ENCODE results near the gene PPP3CA. TPM values are rescaled to one million over a fixed set of nuclear protein-coding genes. Genes with fewer than 3 reads are reported as not detected.
"Not testable (repeated sequence)": the region's sequence is repeated elsewhere in the genome, so short reads cannot be mapped to it uniquely, and the experiment has no call there.

The PPP3CA gene
- total RNA-seq, 1 experiment from 2014 or later: 33.8 TPM

- no peak overlapping the region for H3K4me3 ChIP-seq (ENCODE audit: low read depth, low read length)
- Mint-ChIP-seq H3K9me3 (ENCODE audit: unreplicated experiment) (no peaks in the 10 kb centered on the region), H3K36me3 (ENCODE audit: insufficient read depth, unreplicated experiment) (no peaks in the 10 kb centered on the region), H3K27me3 (ENCODE audit: insufficient read depth, unreplicated experiment) (no peaks in the 10 kb centered on the region), H3K4me1 (ENCODE audit: low read depth, unreplicated experiment) (peaks cover 4% of the 10 kb centered on the region), H3K4me3 (ENCODE audit: unreplicated experiment) (no peak overlapping the region), H3K27ac (ENCODE audit: unreplicated experiment) (no peak overlapping the region)
- POLR2A ChIA-PET: no interaction called here
- H3K27me3 ChIP-seq (replicated peaks; ENCODE audit: control insufficient read depth, insufficient read depth, low read length): no peaks in the 10 kb centered on the region
- no peak for DNase-seq
- no peak for TF ChIP-seq CTCF (IDR thresholded peaks at IDR 0.05; ENCODE audit: insufficient read depth in 1 of 2, low read depth in 1 of 2, low read length in 1 of 2, severe bottlenecking in 1 of 2, unreplicated experiment in 1 of 2)
- CTCF ChIA-PET: no interaction called here
- H3K36me3 ChIP-seq (ENCODE audit: control insufficient read depth, insufficient read depth, low read length): no peaks in the 10 kb centered on the region
- H3K9me3 ChIP-seq: no peaks in the 10 kb centered on the region
- BruUV-seq (replicated peaks): no TSS peak
- intact Hi-C loops (cut with micrococcal nuclease; ENCODE audit: unreplicated experiment): no loop called here
- H3K4me1 ChIP-seq: no peaks in the 10 kb centered on the region
Observed at GRCh38 chr4:101238706-101239105, 108.6 kb downstream of the PPP3CA start.

GRCh38 chr4:101237773-101238172 lies 109.6 kb downstream of the PPP3CA start:
- Histone ChIP-seq H3K4me3 (ENCODE audit: low read depth, low read length) (no peak overlapping the region), H3K4me1 (no peaks in the 10 kb centered on the region), H3K9me3 (no peaks in the 10 kb centered on the region), H3K36me3 (ENCODE audit: control insufficient read depth, insufficient read depth, low read length) (no peaks in the 10 kb centered on the region), H3K27me3 (replicated peaks; ENCODE audit: control insufficient read depth, insufficient read depth, low read length) (no peaks in the 10 kb centered on the region)
- ChIA-PET CTCF (no interaction called here), POLR2A (no interaction called here)
- DNase-seq: no peak
- TF ChIP-seq CTCF (IDR thresholded peaks at IDR 0.05; ENCODE audit: insufficient read depth in 1 of 2, low read depth in 1 of 2, low read length in 1 of 2, severe bottlenecking in 1 of 2, unreplicated experiment in 1 of 2): no peak
- no TSS peak for BruUV-seq (replicated peaks)
- Mint-ChIP-seq H3K27me3 (ENCODE audit: insufficient read depth, unreplicated experiment) (no peaks in the 10 kb centered on the region), H3K27ac (ENCODE audit: unreplicated experiment) (no peak overlapping the region), H3K4me3 (ENCODE audit: unreplicated experiment) (no peak overlapping the region), H3K9me3 (ENCODE audit: unreplicated experiment) (no peaks in the 10 kb centered on the region), H3K4me1 (ENCODE audit: low read depth, unreplicated experiment) (peaks cover 5% of the 10 kb centered on the region), H3K36me3 (ENCODE audit: insufficient read depth, unreplicated experiment) (no peaks in the 10 kb centered on the region)
- intact Hi-C loops (cut with micrococcal nuclease; ENCODE audit: unreplicated experiment): no loop called here

- Mint-ChIP-seq H3K4me3 (ENCODE audit: unreplicated experiment) (no peak overlapping the region), H3K27me3 (ENCODE audit: insufficient read depth, unreplicated experiment) (no peaks in the 10 kb centered on the region), H3K27ac (ENCODE audit: unreplicated experiment) (no peak overlapping the region), H3K9me3 (ENCODE audit: unreplicated experiment) (no peaks in the 10 kb centered on the region), H3K4me1 (ENCODE audit: low read depth, unreplicated experiment) (peaks cover 5% of the 10 kb centered on the region), H3K36me3 (ENCODE audit: insufficient read depth, unreplicated experiment) (no peaks in the 10 kb centered on the region)
- ChIA-PET CTCF (no interaction called here), POLR2A (no interaction called here)
- no peak overlapping the region for H3K4me3 ChIP-seq (ENCODE audit: low read depth, low read length)
- no peaks in the 10 kb centered on the region for H3K9me3 ChIP-seq
- DNase-seq: no peak
- no TSS peak for BruUV-seq (replicated peaks)
- H3K27me3 ChIP-seq (replicated peaks; ENCODE audit: control insufficient read depth, insufficient read depth, low read length): no peaks in the 10 kb centered on the region
- intact Hi-C loops (cut with micrococcal nuclease; ENCODE audit: unreplicated experiment): no loop called here
- TF ChIP-seq CTCF (IDR thresholded peaks at IDR 0.05; ENCODE audit: insufficient read depth in 1 of 2, low read depth in 1 of 2, low read length in 1 of 2, severe bottlenecking in 1 of 2, unreplicated experiment in 1 of 2): no peak
- no peaks in the 10 kb centered on the region for H3K36me3 ChIP-seq (ENCODE audit: control insufficient read depth, insufficient read depth, low read length)
- H3K4me1 ChIP-seq: no peaks in the 10 kb centered on the region
Observed at GRCh38 chr4:101236097-101236496, 111.2 kb downstream of the PPP3CA start.

- H3K9me3 Mint-ChIP-seq (ENCODE audit: unreplicated experiment); DNase-seq; intact Hi-C loops (cut with micrococcal nuclease; ENCODE audit: unreplicated experiment); CTCF ChIA-PET; H3K36me3 ChIP-seq (ENCODE audit: control insufficient read depth, insufficient read depth, low read length); H3K4me1 Mint-ChIP-seq (ENCODE audit: low read depth, unreplicated experiment); H3K4me3 ChIP-seq (ENCODE audit: low read depth, low read length); H3K27me3 ChIP-seq (replicated peaks; ENCODE audit: control insufficient read depth, insufficient read depth, low read length); BruUV-seq (replicated peaks); H3K9me3 ChIP-seq; POLR2A ChIA-PET; H3K4me3 Mint-ChIP-seq (ENCODE audit: unreplicated experiment); H3K27me3 Mint-ChIP-seq (ENCODE audit: insufficient read depth, unreplicated experiment); H3K4me1 ChIP-seq; H3K36me3 Mint-ChIP-seq (ENCODE audit: insufficient read depth, unreplicated experiment); H3K27ac Mint-ChIP-seq (ENCODE audit: unreplicated experiment): not testable (repeated sequence)
Observed at GRCh38 chr4:101234141-101234540, 113.2 kb downstream of the PPP3CA start.
